Midbrain (tissue), 1 donor: Measurements from ENCODE around the gene ARPIN.
"Not testable (repeated sequence)": the region's sequence is repeated elsewhere in the genome, so short reads cannot be mapped to it uniquely, and the experiment has no call there.

Experiments
- DNase-seq: peaks from one replicate; lab custom pipeline; 2025; lab: John Stamatoyannopoulos, UW

The ARPIN gene

GRCh38 chr15:89912674-89913396 lies at the start of gene ARPIN:
ARPIN (minus strand) TSS chr15:89912952; CDS start chr15:89912835, 117 bp downstream.
- DNase-seq, result peak; percentile 28

- DNase-seq, result no peak
Measured at GRCh38 chr15:89958107-89958805, 45.5 kb upstream of the ARPIN start.

GRCh38 chr15:89955449-89955998 lies 42.8 kb upstream of the ARPIN start:
- DNase-seq, result not testable (repeated sequence)

- no peak for DNase-seq
Measured at GRCh38 chr15:89954541-89954940, 41.8 kb upstream of the ARPIN start.

- no peak for DNase-seq
Measured at GRCh38 chr15:89948796-89949195, 36.0 kb upstream of the ARPIN start.

GRCh38 chr15:89947385-89947784 lies 34.6 kb upstream of the ARPIN start:
- no peak for DNase-seq

GRCh38 chr15:89946681-89947299 lies 34.0 kb upstream of the ARPIN start:
- DNase-seq, result no peak

GRCh38 chr15:89943721-89944120 lies 31.0 kb upstream of the ARPIN start:
- not testable (repeated sequence) for DNase-seq

- DNase-seq, result no peak
Measured at GRCh38 chr15:89939910-89940309, 27.2 kb upstream of the ARPIN start.

GRCh38 chr15:89939377-89939776 lies 26.6 kb upstream of the ARPIN start:
- not testable (repeated sequence) for DNase-seq

- DNase-seq, result no peak
Measured at GRCh38 chr15:89937365-89938350, 24.9 kb upstream of the ARPIN start.

- DNase-seq, result no peak
Measured at GRCh38 chr15:89936786-89937265, 24.1 kb upstream of the ARPIN start.

GRCh38 chr15:89936051-89936785 lies 23.5 kb upstream of the ARPIN start:
- no peak for DNase-seq

GRCh38 chr15:89932880-89933279 lies 20.1 kb upstream of the ARPIN start:
- DNase-seq, result no peak

GRCh38 chr15:89928421-89928820 lies 15.7 kb upstream of the ARPIN start:
- DNase-seq, result no peak

GRCh38 chr15:89926158-89926557 lies 13.4 kb upstream of the ARPIN start:
- DNase-seq, result no peak

GRCh38 chr15:89917442-89918101 lies 4.8 kb upstream of the ARPIN start:
- DNase-seq, result no peak

GRCh38 chr15:89916660-89917059 lies 3.9 kb upstream of the ARPIN start:
- no peak for DNase-seq

GRCh38 chr15:89912145-89912673 lies 543 bp downstream of the ARPIN start:
- DNase-seq, result no peak
